GM23338 (cell line): ENCODE data around the gene SORCS2. TPM values are rescaled to one million over a fixed set of nuclear protein-coding genes. Genes with fewer than 3 reads are reported as not detected.

ENCODE experiments used
- ATAC-seq: fragments of 200-7000 bp; cut with Tn5 transposase; 3 replicates; pipeline ENCODE4 v1.9.1; 2020
- DNase-seq: peaks from one replicate; pipeline ENCODE4 v3.0.0-alpha.2; 2015; ENCODE audit warnings: low spot score
- H2AFZ ChIP-seq: fragments of 200-600 bp; sonication (generic); 2 replicates; pipeline ENCODE4 v1.8.0; 2016; ENCODE audit warnings: antibody characterized with exemption, mild to moderate bottlenecking, moderate library complexity
- H3F3A ChIP-seq: fragments of 200-600 bp; sonication (generic); replicated peaks from 2 replicates; pipeline ENCODE4 v1.8.0; 2017; ENCODE audit warnings: antibody characterized with exemption, mixed run types, low read depth
- H3K27ac ChIP-seq: fragments of 200-600 bp; sonication (generic); 2 replicates; pipeline ENCODE4 v1.6.1; 2016; ENCODE audit warnings: low read depth
- H3K27me3 ChIP-seq: fragments of 200-600 bp; sonication (generic); 2 replicates; pipeline ENCODE4 v1.8.0; 2016; ENCODE audit warnings: mild to moderate bottlenecking, mixed run types, moderate library complexity; ENCODE audit not compliant: insufficient read depth
- H3K36me3 ChIP-seq: fragments of 200-600 bp; sonication (generic); 2 replicates; pipeline ENCODE4 v1.8.0; 2016; ENCODE audit warnings: mild to moderate bottlenecking; ENCODE audit not compliant: insufficient read depth
- H3K4me1 ChIP-seq: fragments of 200-600 bp; sonication (generic); 2 replicates; pipeline ENCODE4 v1.8.0; 2016; ENCODE audit warnings: mild to moderate bottlenecking, moderate library complexity; ENCODE audit not compliant: insufficient read depth
- H3K4me2 ChIP-seq: fragments of 200-600 bp; sonication (generic); 2 replicates; pipeline ENCODE4 v1.7.1; 2017; ENCODE audit warnings: mixed run types
- H3K4me3 ChIP-seq: fragments of 200-600 bp; sonication (generic); 2 replicates; pipeline ENCODE4 v1.6.1; 2016; ENCODE audit warnings: mixed run types
- H3K79me2 ChIP-seq: fragments of 200-600 bp; sonication (generic); replicated peaks from 2 replicates; pipeline ENCODE4 v1.8.0; 2017; ENCODE audit warnings: mild to moderate bottlenecking; ENCODE audit not compliant: insufficient read depth
- H3K9me2 ChIP-seq: fragments of 200-600 bp; sonication (generic); 2 replicates; pipeline ENCODE4 v1.8.0; 2017; ENCODE audit not compliant: insufficient read depth
- H4K20me1 ChIP-seq: fragments of 200-600 bp; sonication (generic); replicated peaks from 2 replicates; pipeline ENCODE4 v1.8.0; 2017; ENCODE audit warnings: mild to moderate bottlenecking; ENCODE audit not compliant: insufficient read depth
- H3K27ac Mint-ChIP-seq: 2 replicates; pipeline ENCODE4 v1.8.0; 2020; ENCODE audit warnings: inconsistent platforms, mild to moderate bottlenecking, moderate library complexity, mixed read lengths
- H3K27me3 Mint-ChIP-seq: 3 replicates; pipeline ENCODE4 v1.8.0; 2022; ENCODE audit warnings: low read depth, mild to moderate bottlenecking, moderate library complexity, mixed read lengths, inconsistent platforms; ENCODE audit not compliant: insufficient read depth, poor library complexity
- H3K36me3 Mint-ChIP-seq: 3 replicates; pipeline ENCODE4 v1.8.0; 2021; ENCODE audit warnings: low read depth, mild to moderate bottlenecking, inconsistent platforms, moderate library complexity, mixed read lengths
- H3K4me1 Mint-ChIP-seq: 3 replicates; pipeline ENCODE4 v1.8.0; 2020; ENCODE audit warnings: mild to moderate bottlenecking, inconsistent platforms, mixed read lengths
- H3K4me3 Mint-ChIP-seq: 3 replicates; pipeline ENCODE4 v1.8.0; 2021; ENCODE audit warnings: moderate library complexity, mild to moderate bottlenecking, inconsistent platforms, mixed read lengths
- H3K9me3 Mint-ChIP-seq: 3 replicates; pipeline ENCODE4 v1.8.0; 2020; ENCODE audit warnings: moderate library complexity, mild to moderate bottlenecking, inconsistent platforms, mixed read lengths
- EZH2 ChIP-seq: fragments of 200-600 bp; sonication (generic); IDR thresholded peaks from one replicate; pipeline ENCODE4 v1.8.0; 2017; ENCODE audit warnings: antibody characterized with exemption, mild to moderate bottlenecking, low read depth; ENCODE audit not compliant: unreplicated experiment
- EZH2phosphoT487 ChIP-seq: fragments of 200-600 bp; sonication (generic); IDR thresholded peaks from one replicate; pipeline ENCODE4 v1.8.1; 2018; ENCODE audit warnings: antibody characterized with exemption; ENCODE audit not compliant: unreplicated experiment
- JUNB ChIP-seq: IDR thresholded peaks from one replicate; pipeline ENCODE4 v1.6.1; 2016; ENCODE audit warnings: antibody characterized with exemption; ENCODE audit not compliant: unreplicated experiment
- NANOG ChIP-seq: IDR thresholded peaks from 2 replicates; pipeline ENCODE4 v1.6.1; 2016; ENCODE audit warnings: antibody characterized with exemption, borderline replicate concordance
- POLR2AphosphoS5 ChIP-seq: IDR thresholded peaks from 2 replicates; pipeline ENCODE4 v1.6.1; 2016; ENCODE audit warnings: antibody characterized with exemption, low read depth
- STAT1 ChIP-seq: IDR thresholded peaks from one replicate; pipeline ENCODE4 v1.6.1; 2016; ENCODE audit warnings: antibody characterized with exemption; ENCODE audit not compliant: unreplicated experiment
- ZNF114 ChIP-seq: fragments of 250-450 bp; sonication (Bioruptor Pico); IDR thresholded peaks from 2 replicates; pipeline ENCODE4 v1.5.0; 2020; ENCODE audit warnings: mild to moderate bottlenecking, moderate library complexity
- ZNF331 ChIP-seq: fragments of 250-450 bp; sonication (Bioruptor Pico); IDR thresholded peaks from 2 replicates; pipeline ENCODE4 v1.5.0; 2020; ENCODE audit warnings: low read depth, mild to moderate bottlenecking, moderate library complexity
- polyA plus RNA-seq: library from polyadenylated mRNA; unstranded; fragments of >200 nt; fragmentation: Nextera tagmentation; extraction: Ambion mirVana; gene quantifications from 2 replicates; pipeline ENCODE4 v1.2.1, GENCODE V29; 2016
- total RNA-seq: library from RNA; depleted of rRNA; stranded (reverse); fragments of >200 nt; shearing (Covaris generic); gene quantifications from 2 replicates; pipeline ENCODE4 v1.2.3, GENCODE V29; 2014
- TF ChIP-seq, protein P1 (sequence below): fragments of 250-450 bp; sonication (Bioruptor Pico); IDR thresholded peaks from 2 replicates; pipeline ENCODE4 v1.5.0; 2020; ENCODE audit warnings: mild to moderate bottlenecking, moderate library complexity
- TF ChIP-seq, protein P2 (sequence below), 2 experiments: fragments of 200-600 bp in 1 of 2; sonication (generic) in 1 of 2; conservative IDR thresholded peaks; 2 replicates each; pipeline versions ENCODE4 v1.5.1 to v1.6.1; 2016 to 2017; ENCODE audit warnings: antibody characterized with exemption in 2 of 2, low read depth in 2 of 2, mild to moderate bottlenecking in 2 of 2, moderate library complexity in 1 of 2

Gene SORCS2
- total and polyA plus RNA-seq, 2 experiments from 2014 or later = 0.47 to 2.4 TPM

DNA sequence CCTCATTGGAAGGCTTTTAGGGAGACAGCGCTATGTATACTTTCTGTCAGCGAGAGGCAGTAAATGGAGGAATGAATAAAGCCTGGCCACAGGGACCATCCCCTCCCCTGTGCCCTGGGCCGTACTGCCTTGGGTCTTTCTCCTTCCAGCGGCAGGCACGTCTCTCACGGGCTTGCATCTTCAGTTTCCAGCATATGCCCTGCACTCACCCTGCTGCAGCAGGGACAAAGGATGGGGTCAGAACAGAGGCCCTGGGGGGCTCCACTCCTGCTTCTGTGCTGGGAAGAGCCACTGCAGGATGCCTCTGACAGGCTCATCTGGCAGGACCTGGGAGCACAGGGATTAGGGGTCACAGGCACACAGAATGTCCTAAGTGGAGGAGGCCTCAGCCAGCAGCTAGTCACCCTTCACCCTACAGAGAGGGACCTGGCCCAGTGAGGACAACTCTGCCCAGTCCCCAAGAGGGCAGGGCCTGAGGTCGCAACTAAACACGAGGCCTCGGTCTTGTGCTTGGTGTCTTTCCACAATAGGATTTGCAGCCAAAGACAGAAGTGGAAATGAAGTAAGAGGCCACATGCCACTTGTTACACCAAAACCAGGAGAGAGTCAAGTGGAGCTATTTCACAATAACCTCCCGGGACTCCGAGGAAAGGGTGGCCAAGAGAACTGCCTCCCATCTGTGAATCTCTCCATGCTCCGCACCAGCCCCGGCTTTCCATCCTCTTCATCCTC lies 596.5 kb downstream of the SORCS2 start:
- Mint-ChIP-seq H3K4me3 (no peak overlapping the region), H3K4me1 (no peaks in the 10 kb centered on the region), H3K27ac (no peak overlapping the region), H3K9me3 (no peaks in the 10 kb centered on the region), H3K27me3 (no peaks in the 10 kb centered on the region), H3K36me3 (peaks cover 3% of the 10 kb centered on the region; the same call in 1 of the 3 replicates)
- Histone ChIP-seq H3K9me2 (no peaks in the 10 kb centered on the region), H3K79me2 (no peaks in the 10 kb centered on the region), H3K4me3 (no peak overlapping the region), H3K4me2 (no peak overlapping the region), H4K20me1 (0 out of 2 replicates have a peak, but pooled peaks cover 3% of the 10 kb centered on the region), H3K27ac (no peak overlapping the region), H2AFZ (no peak overlapping the region), H3K4me1 (no peaks in the 10 kb centered on the region), H3K27me3 (no peaks in the 10 kb centered on the region), H3F3A (no peaks in the 10 kb centered on the region), H3K36me3 (no peaks in the 10 kb centered on the region; the same call in 1 of the 2 replicates)
- TF ChIP-seq ZNF331 (no peak), ZNF114 (CRISPR knock-in tag) (no peak), EZH2 (no peak), NANOG (no peak), JUNB (no peak), EZH2phosphoT487 (no peak), STAT1 (no peak), POLR2AphosphoS5 (no peak)
- TF ChIP-seq, protein P1, sequence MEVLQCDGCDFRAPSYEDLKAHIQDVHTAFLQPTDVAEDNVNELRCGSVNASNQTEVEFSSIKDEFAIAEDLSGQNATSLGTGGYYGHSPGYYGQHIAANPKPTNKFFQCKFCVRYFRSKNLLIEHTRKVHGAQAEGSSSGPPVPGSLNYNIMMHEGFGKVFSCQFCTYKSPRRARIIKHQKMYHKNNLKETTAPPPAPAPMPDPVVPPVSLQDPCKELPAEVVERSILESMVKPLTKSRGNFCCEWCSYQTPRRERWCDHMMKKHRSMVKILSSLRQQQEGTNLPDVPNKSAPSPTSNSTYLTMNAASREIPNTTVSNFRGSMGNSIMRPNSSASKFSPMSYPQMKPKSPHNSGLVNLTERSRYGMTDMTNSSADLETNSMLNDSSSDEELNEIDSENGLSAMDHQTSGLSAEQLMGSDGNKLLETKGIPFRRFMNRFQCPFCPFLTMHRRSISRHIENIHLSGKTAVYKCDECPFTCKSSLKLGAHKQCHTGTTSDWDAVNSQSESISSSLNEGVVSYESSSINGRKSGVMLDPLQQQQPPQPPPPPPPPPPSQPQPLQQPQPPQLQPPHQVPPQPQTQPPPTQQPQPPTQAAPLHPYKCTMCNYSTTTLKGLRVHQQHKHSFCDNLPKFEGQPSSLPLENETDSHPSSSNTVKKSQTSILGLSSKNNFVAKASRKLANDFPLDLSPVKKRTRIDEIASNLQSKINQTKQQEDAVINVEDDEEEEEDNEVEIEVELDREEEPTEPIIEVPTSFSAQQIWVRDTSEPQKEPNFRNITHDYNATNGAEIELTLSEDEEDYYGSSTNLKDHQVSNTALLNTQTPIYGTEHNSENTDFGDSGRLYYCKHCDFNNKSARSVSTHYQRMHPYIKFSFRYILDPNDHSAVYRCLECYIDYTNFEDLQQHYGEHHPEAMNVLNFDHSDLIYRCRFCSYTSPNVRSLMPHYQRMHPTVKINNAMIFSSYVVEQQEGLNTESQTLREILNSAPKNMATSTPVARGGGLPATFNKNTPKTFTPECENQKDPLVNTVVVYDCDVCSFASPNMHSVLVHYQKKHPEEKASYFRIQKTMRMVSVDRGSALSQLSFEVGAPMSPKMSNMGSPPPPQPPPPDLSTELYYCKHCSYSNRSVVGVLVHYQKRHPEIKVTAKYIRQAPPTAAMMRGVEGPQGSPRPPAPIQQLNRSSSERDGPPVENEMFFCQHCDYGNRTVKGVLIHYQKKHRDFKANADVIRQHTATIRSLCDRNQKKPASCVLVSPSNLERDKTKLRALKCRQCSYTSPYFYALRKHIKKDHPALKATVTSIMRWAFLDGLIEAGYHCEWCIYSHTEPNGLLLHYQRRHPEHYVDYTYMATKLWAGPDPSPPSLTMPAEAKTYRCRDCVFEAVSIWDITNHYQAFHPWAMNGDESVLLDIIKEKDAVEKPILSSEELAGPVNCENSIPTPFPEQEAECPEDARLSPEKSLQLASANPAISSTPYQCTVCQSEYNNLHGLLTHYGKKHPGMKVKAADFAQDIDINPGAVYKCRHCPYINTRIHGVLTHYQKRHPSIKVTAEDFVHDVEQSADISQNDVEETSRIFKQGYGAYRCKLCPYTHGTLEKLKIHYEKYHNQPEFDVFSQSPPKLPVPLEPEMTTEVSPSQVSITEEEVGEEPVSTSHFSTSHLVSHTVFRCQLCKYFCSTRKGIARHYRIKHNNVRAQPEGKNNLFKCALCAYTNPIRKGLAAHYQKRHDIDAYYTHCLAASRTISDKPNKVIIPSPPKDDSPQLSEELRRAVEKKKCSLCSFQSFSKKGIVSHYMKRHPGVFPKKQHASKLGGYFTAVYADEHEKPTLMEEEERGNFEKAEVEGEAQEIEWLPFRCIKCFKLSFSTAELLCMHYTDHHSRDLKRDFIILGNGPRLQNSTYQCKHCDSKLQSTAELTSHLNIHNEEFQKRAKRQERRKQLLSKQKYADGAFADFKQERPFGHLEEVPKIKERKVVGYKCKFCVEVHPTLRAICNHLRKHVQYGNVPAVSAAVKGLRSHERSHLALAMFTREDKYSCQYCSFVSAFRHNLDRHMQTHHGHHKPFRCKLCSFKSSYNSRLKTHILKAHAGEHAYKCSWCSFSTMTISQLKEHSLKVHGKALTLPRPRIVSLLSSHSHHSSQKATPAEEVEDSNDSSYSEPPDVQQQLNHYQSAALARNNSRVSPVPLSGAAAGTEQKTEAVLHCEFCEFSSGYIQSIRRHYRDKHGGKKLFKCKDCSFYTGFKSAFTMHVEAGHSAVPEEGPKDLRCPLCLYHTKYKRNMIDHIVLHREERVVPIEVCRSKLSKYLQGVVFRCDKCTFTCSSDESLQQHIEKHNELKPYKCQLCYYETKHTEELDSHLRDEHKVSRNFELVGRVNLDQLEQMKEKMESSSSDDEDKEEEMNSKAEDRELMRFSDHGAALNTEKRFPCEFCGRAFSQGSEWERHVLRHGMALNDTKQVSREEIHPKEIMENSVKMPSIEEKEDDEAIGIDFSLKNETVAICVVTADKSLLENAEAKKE (CRISPR knock-in tag) = no peak
- TF ChIP-seq, protein P2, sequence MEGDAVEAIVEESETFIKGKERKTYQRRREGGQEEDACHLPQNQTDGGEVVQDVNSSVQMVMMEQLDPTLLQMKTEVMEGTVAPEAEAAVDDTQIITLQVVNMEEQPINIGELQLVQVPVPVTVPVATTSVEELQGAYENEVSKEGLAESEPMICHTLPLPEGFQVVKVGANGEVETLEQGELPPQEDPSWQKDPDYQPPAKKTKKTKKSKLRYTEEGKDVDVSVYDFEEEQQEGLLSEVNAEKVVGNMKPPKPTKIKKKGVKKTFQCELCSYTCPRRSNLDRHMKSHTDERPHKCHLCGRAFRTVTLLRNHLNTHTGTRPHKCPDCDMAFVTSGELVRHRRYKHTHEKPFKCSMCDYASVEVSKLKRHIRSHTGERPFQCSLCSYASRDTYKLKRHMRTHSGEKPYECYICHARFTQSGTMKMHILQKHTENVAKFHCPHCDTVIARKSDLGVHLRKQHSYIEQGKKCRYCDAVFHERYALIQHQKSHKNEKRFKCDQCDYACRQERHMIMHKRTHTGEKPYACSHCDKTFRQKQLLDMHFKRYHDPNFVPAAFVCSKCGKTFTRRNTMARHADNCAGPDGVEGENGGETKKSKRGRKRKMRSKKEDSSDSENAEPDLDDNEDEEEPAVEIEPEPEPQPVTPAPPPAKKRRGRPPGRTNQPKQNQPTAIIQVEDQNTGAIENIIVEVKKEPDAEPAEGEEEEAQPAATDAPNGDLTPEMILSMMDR (conservative IDR thresholded peaks at IDR 0.05; ENCODE audit: low read depth in 2 of 2) = no peak
- ATAC-seq (no peak; the same call in 2 of the 3 replicates), DNase-seq (no peak)
